ENCODE data around the gene RGSL1.

DNA sequence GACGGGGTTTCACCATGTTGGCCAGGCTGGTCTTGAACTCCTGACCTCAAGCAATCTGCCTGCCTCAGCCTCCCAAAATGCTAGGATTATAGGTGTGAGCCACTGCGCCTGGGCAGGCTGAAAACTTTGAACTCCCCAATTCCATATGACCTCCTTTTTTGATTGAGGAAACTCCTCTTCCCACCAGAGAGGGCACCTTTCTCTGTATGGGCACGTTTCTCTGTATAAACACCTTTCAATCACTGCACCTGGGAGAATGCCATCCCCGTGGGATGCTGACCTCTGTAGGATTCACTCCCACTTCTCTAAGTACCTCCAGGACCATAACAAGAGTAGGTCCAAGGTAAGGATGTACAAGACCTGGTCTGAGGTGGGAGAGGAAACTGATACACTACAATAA, 39.8 kb upstream of the RGSL1 start:
- TF ChIP-seq, protein P1, sequence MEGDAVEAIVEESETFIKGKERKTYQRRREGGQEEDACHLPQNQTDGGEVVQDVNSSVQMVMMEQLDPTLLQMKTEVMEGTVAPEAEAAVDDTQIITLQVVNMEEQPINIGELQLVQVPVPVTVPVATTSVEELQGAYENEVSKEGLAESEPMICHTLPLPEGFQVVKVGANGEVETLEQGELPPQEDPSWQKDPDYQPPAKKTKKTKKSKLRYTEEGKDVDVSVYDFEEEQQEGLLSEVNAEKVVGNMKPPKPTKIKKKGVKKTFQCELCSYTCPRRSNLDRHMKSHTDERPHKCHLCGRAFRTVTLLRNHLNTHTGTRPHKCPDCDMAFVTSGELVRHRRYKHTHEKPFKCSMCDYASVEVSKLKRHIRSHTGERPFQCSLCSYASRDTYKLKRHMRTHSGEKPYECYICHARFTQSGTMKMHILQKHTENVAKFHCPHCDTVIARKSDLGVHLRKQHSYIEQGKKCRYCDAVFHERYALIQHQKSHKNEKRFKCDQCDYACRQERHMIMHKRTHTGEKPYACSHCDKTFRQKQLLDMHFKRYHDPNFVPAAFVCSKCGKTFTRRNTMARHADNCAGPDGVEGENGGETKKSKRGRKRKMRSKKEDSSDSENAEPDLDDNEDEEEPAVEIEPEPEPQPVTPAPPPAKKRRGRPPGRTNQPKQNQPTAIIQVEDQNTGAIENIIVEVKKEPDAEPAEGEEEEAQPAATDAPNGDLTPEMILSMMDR (IDR thresholded peaks at IDR 0.05): no peak
- TF ChIP-seq SIN3A (IDR thresholded peaks at IDR 0.05; ENCODE audit: borderline replicate concordance, insufficient read depth, low read depth, low read length): no peak

Measured in Panc1 (cell line).